ENCODE results near the gene JAKMIP1. TPM values are rescaled to one million over a fixed set of nuclear protein-coding genes. Genes with fewer than 3 reads are reported as not detected.

The JAKMIP1 gene
- total and polyA plus RNA-seq, 2 of the 13 experiments (the other 11 are each of a cell fraction or from before 2014, with no cell fraction given), result not detected

- H3K27me3 ChIP-seq (ENCODE audit: control insufficient read depth in 1 of 2, insufficient read depth in 2 of 2, low read length in 2 of 2), result peaks cover 4 to 19% of the 10 kb centered on the region in 2 experiments; a peak in 3 of 5 replicates
- TF ChIP-seq ZFP37 (CRISPR knock-in tag; IDR thresholded peaks at IDR 0.05; ENCODE audit: borderline replicate concordance), result no peak
- TF ChIP-seq POGZ (CRISPR knock-in tag; IDR thresholded peaks at IDR 0.05), result no peak
- BruUV-seq (replicated peaks), result no TSS peak
- H3K4me1 ChIP-seq (ENCODE audit: insufficient read depth, low read length), result no peaks in the 10 kb centered on the region
- H3K9me3 ChIP-seq (ENCODE audit: low read length), result peaks cover 14% of the 10 kb centered on the region
- H3K79me2 ChIP-seq (ENCODE audit: insufficient read depth, low read length), result no peaks in the 10 kb centered on the region
- H3K27ac ChIP-seq (ENCODE audit: extremely low read length, insufficient read depth, low read length), result no peak overlapping the region
- in situ Hi-C loops (cut with HindIII; ENCODE audit: extremely low pct_ligation_motif_present, low pct_unique_long_range_greater_than_20kb) (no loop called here), intact Hi-C loops (cut with micrococcal nuclease; ENCODE audit: unreplicated experiment) (no loop called here)
- ChIA-PET POLR2A (no interaction called here), CTCF (ENCODE audit: low intra/inter-chr PET ratio, low total read pairs) (no interaction called here)
- no peaks in the 10 kb centered on the region for H4K20me1 ChIP-seq (ENCODE audit: insufficient read depth, low read length)
- no peak overlapping the region for H3K4me3 ChIP-seq (replicated peaks in 1 of 3; ENCODE audit: insufficient read depth in 1 of 3, low read depth in 2 of 3, low read length in 3 of 3)
- 0% methylated on average over 1 of the region's 3 CpGs for WGBS (ENCODE audit: low lambda C conversion rate)
- H3K4me2 ChIP-seq (ENCODE audit: low read depth, low read length), result no peak overlapping the region
- H3K36me3 ChIP-seq (replicated peaks in 1 of 2; ENCODE audit: control insufficient read depth in 1 of 2, insufficient read depth in 2 of 2, low read length in 2 of 2), result no peaks in the 10 kb centered on the region
- no peak for ATAC-seq
- no peak overlapping the region for H2AFZ ChIP-seq (ENCODE audit: low read length)
- no peak for DNase-seq (ENCODE audit: low spot score)
- no peak overlapping the region for H3K9ac ChIP-seq (ENCODE audit: insufficient read depth, low read depth, low read length)
- FAIRE-seq, result no peak
Observed at GRCh38 chr4:6002926-6003325, 197.4 kb downstream of the JAKMIP1 start.

DNA sequence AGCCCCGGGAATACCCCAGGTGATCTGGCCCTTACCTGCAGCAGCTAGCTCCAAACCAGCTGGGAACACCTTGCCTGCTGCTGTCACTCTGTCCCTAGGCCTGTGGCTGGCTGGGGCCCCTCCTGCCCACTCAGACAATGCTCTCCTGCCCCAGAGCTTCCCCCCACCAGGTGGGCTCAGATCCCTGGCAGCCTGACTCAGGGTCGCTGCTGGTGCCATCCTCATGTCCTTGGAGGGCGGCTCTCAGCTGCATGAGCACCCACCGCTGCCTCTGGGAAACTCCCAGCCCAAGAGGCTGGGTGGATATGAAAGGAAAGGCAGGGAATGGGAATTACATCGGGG is 197.9 kb downstream of the JAKMIP1 start:
- no TSS peak for BruUV-seq (replicated peaks)
- peaks cover 14% of the 10 kb centered on the region for H3K9me3 ChIP-seq (ENCODE audit: low read length)
- no peak for ATAC-seq
- no peaks in the 10 kb centered on the region for H3K4me1 ChIP-seq (ENCODE audit: insufficient read depth, low read length)
- ChIA-PET POLR2A (no interaction called here), CTCF (ENCODE audit: low intra/inter-chr PET ratio, low total read pairs) (no interaction called here)
- no peak overlapping the region for H3K27ac ChIP-seq (ENCODE audit: extremely low read length, insufficient read depth, low read length)
- no CpG with 5 or more reads among the region's 5 CpGs for WGBS (ENCODE audit: low lambda C conversion rate)
- no peak overlapping the region for H2AFZ ChIP-seq (ENCODE audit: low read length)
- no peaks in the 10 kb centered on the region for H3K79me2 ChIP-seq (ENCODE audit: insufficient read depth, low read length)
- peaks cover 4 to 19% of the 10 kb centered on the region in 2 experiments; a peak in 3 of 5 replicates for H3K27me3 ChIP-seq (ENCODE audit: control insufficient read depth in 1 of 2, insufficient read depth in 2 of 2, low read length in 2 of 2)
- no peak overlapping the region for H3K4me3 ChIP-seq (replicated peaks in 1 of 3; ENCODE audit: insufficient read depth in 1 of 3, low read depth in 2 of 3, low read length in 3 of 3)
- FAIRE-seq, result no peak
- intact Hi-C loops (cut with micrococcal nuclease; ENCODE audit: unreplicated experiment) (no loop called here), in situ Hi-C loops (cut with HindIII; ENCODE audit: extremely low pct_ligation_motif_present, low pct_unique_long_range_greater_than_20kb) (no loop called here)
- no peak overlapping the region for H3K9ac ChIP-seq (ENCODE audit: insufficient read depth, low read depth, low read length)
- no peak overlapping the region for H3K4me2 ChIP-seq (ENCODE audit: low read depth, low read length)
- no peaks in the 10 kb centered on the region for H4K20me1 ChIP-seq (ENCODE audit: insufficient read depth, low read length)
- no peak for DNase-seq (ENCODE audit: low spot score)
- no peaks in the 10 kb centered on the region for H3K36me3 ChIP-seq (replicated peaks in 1 of 2; ENCODE audit: control insufficient read depth in 1 of 2, insufficient read depth in 2 of 2, low read length in 2 of 2)
- no peak for TF ChIP-seq MBNL3 (CRISPR knock-in tag; conservative IDR thresholded peaks at IDR 0.05)
- no peak for TF ChIP-seq TMF1 (CRISPR knock-in tag; IDR thresholded peaks at IDR 0.05; ENCODE audit: low read depth)
- no peak for TF ChIP-seq BRCA1 (CRISPR knock-in tag; IDR thresholded peaks at IDR 0.05)
- TF ChIP-seq NR1H2 (CRISPR knock-in tag; IDR thresholded peaks at IDR 0.05; ENCODE audit: borderline replicate concordance, low read depth), result no peak
- TF ChIP-seq SIN3B (IDR thresholded peaks at IDR 0.05; ENCODE audit: low read length), result no peak
- TF ChIP-seq MYNN (CRISPR knock-in tag; IDR thresholded peaks at IDR 0.05; ENCODE audit: low read depth), result no peak
- no peak for TF ChIP-seq ZNF891 (CRISPR knock-in tag; IDR thresholded peaks at IDR 0.05)
- no peak for TF ChIP-seq ZNF556 (CRISPR knock-in tag; IDR thresholded peaks at IDR 0.05; ENCODE audit: borderline replicate concordance)
- TF ChIP-seq ZMYM2 (CRISPR knock-in tag; IDR thresholded peaks at IDR 0.05), result no peak
- TF ChIP-seq RELA (CRISPR knock-in tag; IDR thresholded peaks at IDR 0.05), result no peak
- no peak for TF ChIP-seq ARNT (IDR thresholded peaks at IDR 0.05)
- TF ChIP-seq, protein P1, sequence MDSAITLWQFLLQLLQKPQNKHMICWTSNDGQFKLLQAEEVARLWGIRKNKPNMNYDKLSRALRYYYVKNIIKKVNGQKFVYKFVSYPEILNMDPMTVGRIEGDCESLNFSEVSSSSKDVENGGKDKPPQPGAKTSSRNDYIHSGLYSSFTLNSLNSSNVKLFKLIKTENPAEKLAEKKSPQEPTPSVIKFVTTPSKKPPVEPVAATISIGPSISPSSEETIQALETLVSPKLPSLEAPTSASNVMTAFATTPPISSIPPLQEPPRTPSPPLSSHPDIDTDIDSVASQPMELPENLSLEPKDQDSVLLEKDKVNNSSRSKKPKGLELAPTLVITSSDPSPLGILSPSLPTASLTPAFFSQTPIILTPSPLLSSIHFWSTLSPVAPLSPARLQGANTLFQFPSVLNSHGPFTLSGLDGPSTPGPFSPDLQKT (CRISPR knock-in tag; IDR thresholded peaks at IDR 0.05; ENCODE audit: borderline replicate concordance), result no peak
- no peak for TF ChIP-seq ZNF143 (CRISPR knock-in tag; IDR thresholded peaks at IDR 0.05)
- TF ChIP-seq, protein P2, sequence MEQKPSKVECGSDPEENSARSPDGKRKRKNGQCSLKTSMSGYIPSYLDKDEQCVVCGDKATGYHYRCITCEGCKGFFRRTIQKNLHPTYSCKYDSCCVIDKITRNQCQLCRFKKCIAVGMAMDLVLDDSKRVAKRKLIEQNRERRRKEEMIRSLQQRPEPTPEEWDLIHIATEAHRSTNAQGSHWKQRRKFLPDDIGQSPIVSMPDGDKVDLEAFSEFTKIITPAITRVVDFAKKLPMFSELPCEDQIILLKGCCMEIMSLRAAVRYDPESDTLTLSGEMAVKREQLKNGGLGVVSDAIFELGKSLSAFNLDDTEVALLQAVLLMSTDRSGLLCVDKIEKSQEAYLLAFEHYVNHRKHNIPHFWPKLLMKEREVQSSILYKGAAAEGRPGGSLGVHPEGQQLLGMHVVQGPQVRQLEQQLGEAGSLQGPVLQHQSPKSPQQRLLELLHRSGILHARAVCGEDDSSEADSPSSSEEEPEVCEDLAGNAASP (CRISPR knock-in tag; IDR thresholded peaks at IDR 0.05; ENCODE audit: borderline replicate concordance), result no peak
- TF ChIP-seq, protein P3, sequence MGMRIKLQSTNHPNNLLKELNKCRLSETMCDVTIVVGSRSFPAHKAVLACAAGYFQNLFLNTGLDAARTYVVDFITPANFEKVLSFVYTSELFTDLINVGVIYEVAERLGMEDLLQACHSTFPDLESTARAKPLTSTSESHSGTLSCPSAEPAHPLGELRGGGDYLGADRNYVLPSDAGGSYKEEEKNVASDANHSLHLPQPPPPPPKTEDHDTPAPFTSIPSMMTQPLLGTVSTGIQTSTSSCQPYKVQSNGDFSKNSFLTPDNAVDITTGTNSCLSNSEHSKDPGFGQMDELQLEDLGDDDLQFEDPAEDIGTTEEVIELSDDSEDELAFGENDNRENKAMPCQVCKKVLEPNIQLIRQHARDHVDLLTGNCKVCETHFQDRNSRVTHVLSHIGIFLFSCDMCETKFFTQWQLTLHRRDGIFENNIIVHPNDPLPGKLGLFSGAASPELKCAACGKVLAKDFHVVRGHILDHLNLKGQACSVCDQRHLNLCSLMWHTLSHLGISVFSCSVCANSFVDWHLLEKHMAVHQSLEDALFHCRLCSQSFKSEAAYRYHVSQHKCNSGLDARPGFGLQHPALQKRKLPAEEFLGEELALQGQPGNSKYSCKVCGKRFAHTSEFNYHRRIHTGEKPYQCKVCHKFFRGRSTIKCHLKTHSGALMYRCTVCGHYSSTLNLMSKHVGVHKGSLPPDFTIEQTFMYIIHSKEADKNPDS (CRISPR knock-in tag; IDR thresholded peaks at IDR 0.05), result no peak
